Cortex of kidney (tissue), 1 donor: ENCODE results near the gene SERPINB12.

Source experiments
- DNase-seq: peaks from one replicate; lab custom pipeline; 2025; lab: John Stamatoyannopoulos, UW

Gene SERPINB12

GRCh38 chr18:63551769-63552168 is 9.6 kb downstream of the SERPINB12 start:
- DNase-seq: no peak

GRCh38 chr18:63552581-63552980 is 10.4 kb downstream of the SERPINB12 start:
- DNase-seq: no peak

GRCh38 chr18:63553081-63553480 is 10.9 kb downstream of the SERPINB12 start:
- DNase-seq: no peak

- no peak for DNase-seq
These were observed 17.7 kb downstream of the SERPINB12 start for GRCh38 chr18:63559567-63560491.

GRCh38 chr18:63562284-63562683 is 20.1 kb downstream of the SERPINB12 start:
- DNase-seq: no peak

GRCh38 chr18:63564021-63564420 is 21.9 kb downstream of the SERPINB12 start:
- no peak for DNase-seq

- DNase-seq: no peak
These were observed 22.4 kb downstream of the SERPINB12 start for GRCh38 chr18:63564561-63564960.

- DNase-seq: no peak
These were observed 25.1 kb downstream of the SERPINB12 start for GRCh38 chr18:63567276-63567675.

GRCh38 chr18:63567825-63568224 is 25.7 kb downstream of the SERPINB12 start:
- DNase-seq: no peak

- no peak for DNase-seq
These were observed 28.6 kb downstream of the SERPINB12 start for GRCh38 chr18:63570721-63571120.

GRCh38 chr18:63575681-63576080 is 33.5 kb downstream of the SERPINB12 start:
- DNase-seq: no peak

- no peak for DNase-seq
These were observed 36.3 kb downstream of the SERPINB12 start for GRCh38 chr18:63578357-63578958.

- DNase-seq: no peak
These were observed 37.4 kb downstream of the SERPINB12 start for GRCh38 chr18:63579616-63580015.

GRCh38 chr18:63585988-63586387 is 43.8 kb downstream of the SERPINB12 start:
- DNase-seq: no peak

GRCh38 chr18:63586431-63586830 is 44.3 kb downstream of the SERPINB12 start:
- DNase-seq: no peak

GRCh38 chr18:63586966-63587365 is 44.8 kb downstream of the SERPINB12 start, which contains the start of gene SERPINB13:
Gene SERPINB13, plus strand, starts transcription at chr18:63587343. Its CDS starts 1,325 bp downstream, at chr18:63588668.
- DNase-seq: no peak

- DNase-seq: no peak
These were observed 46.7 kb downstream of the SERPINB12 start for GRCh38 chr18:63588909-63589308.

- no peak for DNase-seq
These were observed 48.2 kb downstream of the SERPINB12 start for GRCh38 chr18:63590373-63590772.

- no peak for DNase-seq
These were observed 49.0 kb downstream of the SERPINB12 start for GRCh38 chr18:63590966-63591695.

- no peak for DNase-seq
These were observed 49.6 kb downstream of the SERPINB12 start for GRCh38 chr18:63591725-63592124.

- no peak for DNase-seq
These were observed 50.3 kb downstream of the SERPINB12 start for GRCh38 chr18:63592471-63592870.

- no peak for DNase-seq
These were observed 54.8 kb downstream of the SERPINB12 start for GRCh38 chr18:63596964-63597363.

GRCh38 chr18:63603355-63603754 is 61.2 kb downstream of the SERPINB12 start:
- no peak for DNase-seq
